ENCODE results near the gene LRRC26.

Gene LRRC26

GRCh38 chr9:137184881-137185660 lies 15.2 kb upstream of the LRRC26 start:
- ChIA-PET POLR2A (no interaction called here), CTCF (no interaction called here)
- TF ChIP-seq SP1 (IDR thresholded peaks at IDR 0.05) (no peak), BHLHE40 (IDR thresholded peaks at IDR 0.05; ENCODE audit: borderline replicate concordance) (no peak), ELF4 (IDR thresholded peaks at IDR 0.05) (no peak), FOXA1 (IDR thresholded peaks at IDR 0.05) (no peak), FOXK2 (IDR thresholded peaks at IDR 0.05) (no peak), CTBP1 (IDR thresholded peaks at IDR 0.05; ENCODE audit: borderline replicate concordance) (no peak), SUZ12 (IDR thresholded peaks at IDR 0.05) (no peak), TARDBP (IDR thresholded peaks at IDR 0.05) (no peak), L3MBTL2 (conservative IDR thresholded peaks at IDR 0.05) (no peak), NFRKB (IDR thresholded peaks at IDR 0.05) (no peak), LEF1 (IDR thresholded peaks at IDR 0.05; ENCODE audit: borderline replicate concordance) (no peak), HDGF (IDR thresholded peaks at IDR 0.05; ENCODE audit: borderline replicate concordance) (no peak), ZNF384 (IDR thresholded peaks at IDR 0.05) (no peak), ARNT (IDR thresholded peaks at IDR 0.05) (no peak), FOXM1 (IDR thresholded peaks at IDR 0.05; ENCODE audit: borderline replicate concordance) (no peak)
- TF ChIP-seq, protein P1, sequence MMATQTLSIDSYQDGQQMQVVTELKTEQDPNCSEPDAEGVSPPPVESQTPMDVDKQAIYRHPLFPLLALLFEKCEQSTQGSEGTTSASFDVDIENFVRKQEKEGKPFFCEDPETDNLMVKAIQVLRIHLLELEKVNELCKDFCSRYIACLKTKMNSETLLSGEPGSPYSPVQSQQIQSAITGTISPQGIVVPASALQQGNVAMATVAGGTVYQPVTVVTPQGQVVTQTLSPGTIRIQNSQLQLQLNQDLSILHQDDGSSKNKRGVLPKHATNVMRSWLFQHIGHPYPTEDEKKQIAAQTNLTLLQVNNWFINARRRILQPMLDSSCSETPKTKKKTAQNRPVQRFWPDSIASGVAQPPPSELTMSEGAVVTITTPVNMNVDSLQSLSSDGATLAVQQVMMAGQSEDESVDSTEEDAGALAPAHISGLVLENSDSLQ (IDR thresholded peaks at IDR 0.05) = no peak
- DNase-seq (ENCODE audit: extremely low spot score) = no peak

- CTCF ChIA-PET = no interaction called here
- TF ChIP-seq FOXA1 (IDR thresholded peaks at IDR 0.05) (no peak), L3MBTL2 (conservative IDR thresholded peaks at IDR 0.05) (no peak), TARDBP (IDR thresholded peaks at IDR 0.05) (no peak), LEF1 (IDR thresholded peaks at IDR 0.05; ENCODE audit: borderline replicate concordance) (no peak), FOXK2 (IDR thresholded peaks at IDR 0.05) (no peak), FOXM1 (IDR thresholded peaks at IDR 0.05; ENCODE audit: borderline replicate concordance) (no peak), ARNT (IDR thresholded peaks at IDR 0.05) (no peak), SUZ12 (IDR thresholded peaks at IDR 0.05) (no peak), BHLHE40 (IDR thresholded peaks at IDR 0.05; ENCODE audit: borderline replicate concordance) (no peak), CTBP1 (IDR thresholded peaks at IDR 0.05; ENCODE audit: borderline replicate concordance) (no peak), NFRKB (IDR thresholded peaks at IDR 0.05) (no peak), SP1 (IDR thresholded peaks at IDR 0.05) (no peak), HDGF (IDR thresholded peaks at IDR 0.05; ENCODE audit: borderline replicate concordance) (no peak), ELF4 (IDR thresholded peaks at IDR 0.05) (no peak)
- TF ChIP-seq, protein P1 (IDR thresholded peaks at IDR 0.05) = no peak
- no peak for DNase-seq (ENCODE audit: extremely low spot score)
- POLR2A ChIA-PET = no interaction called here
These were observed 14.2 kb upstream of the LRRC26 start for GRCh38 chr9:137183980-137184595.

DNA sequence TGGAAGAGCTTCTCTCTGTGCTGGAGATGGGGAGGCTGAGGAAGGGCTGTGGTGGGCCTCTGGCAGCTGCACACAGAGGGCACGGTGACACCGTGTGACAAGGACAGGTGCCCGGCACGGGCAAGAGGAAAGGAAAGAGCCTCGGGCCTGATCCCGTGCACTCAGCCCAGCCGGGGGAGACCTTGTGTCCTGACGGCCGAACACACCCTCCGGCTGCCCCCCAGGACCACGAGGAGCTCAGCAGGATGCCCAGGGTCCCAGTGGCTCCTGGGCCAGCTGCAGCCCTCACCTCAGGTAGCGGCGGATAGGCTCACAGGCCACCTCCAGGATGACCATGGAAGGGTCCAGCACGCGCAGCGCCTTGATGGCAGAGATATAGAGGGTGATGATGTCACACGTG lies 13.0 kb upstream of the LRRC26 start:
- POLR2A ChIA-PET = no interaction called here
- TF ChIP-seq FOXA1 (IDR thresholded peaks at IDR 0.05) = no peak
- TF ChIP-seq LEF1 (IDR thresholded peaks at IDR 0.05; ENCODE audit: borderline replicate concordance) = no peak
- TF ChIP-seq HDGF (IDR thresholded peaks at IDR 0.05; ENCODE audit: borderline replicate concordance) = no peak
- TF ChIP-seq FOXK2 (IDR thresholded peaks at IDR 0.05) = no peak
- TF ChIP-seq TARDBP (IDR thresholded peaks at IDR 0.05) = no peak
- TF ChIP-seq BHLHE40 (IDR thresholded peaks at IDR 0.05; ENCODE audit: borderline replicate concordance) = no peak
- TF ChIP-seq SUZ12 (IDR thresholded peaks at IDR 0.05) = no peak
- no peak for TF ChIP-seq SP1 (IDR thresholded peaks at IDR 0.05)
- TF ChIP-seq L3MBTL2 (conservative IDR thresholded peaks at IDR 0.05) = no peak
- TF ChIP-seq ARNT (IDR thresholded peaks at IDR 0.05) = no peak
- TF ChIP-seq ZNF384 (IDR thresholded peaks at IDR 0.05) = no peak
- no peak for TF ChIP-seq NFRKB (IDR thresholded peaks at IDR 0.05)
- TF ChIP-seq, protein P1 (IDR thresholded peaks at IDR 0.05) = no peak
- no peak for TF ChIP-seq CTBP1 (IDR thresholded peaks at IDR 0.05; ENCODE audit: borderline replicate concordance)
- no peak for TF ChIP-seq ELF4 (IDR thresholded peaks at IDR 0.05)
- no peak for TF ChIP-seq FOXM1 (IDR thresholded peaks at IDR 0.05; ENCODE audit: borderline replicate concordance)
- CTCF ChIA-PET = no interaction called here
- no peak for DNase-seq (ENCODE audit: extremely low spot score)

- TF ChIP-seq CTBP1 (IDR thresholded peaks at IDR 0.05; ENCODE audit: borderline replicate concordance) (no peak), LEF1 (IDR thresholded peaks at IDR 0.05; ENCODE audit: borderline replicate concordance) (no peak), FOXK2 (IDR thresholded peaks at IDR 0.05) (no peak), NFRKB (IDR thresholded peaks at IDR 0.05) (no peak), SP1 (IDR thresholded peaks at IDR 0.05) (no peak), ELF4 (IDR thresholded peaks at IDR 0.05) (no peak), SUZ12 (IDR thresholded peaks at IDR 0.05) (no peak), ARNT (IDR thresholded peaks at IDR 0.05) (no peak), BHLHE40 (IDR thresholded peaks at IDR 0.05; ENCODE audit: borderline replicate concordance) (no peak), TARDBP (IDR thresholded peaks at IDR 0.05) (no peak), ZNF384 (IDR thresholded peaks at IDR 0.05) (no peak), L3MBTL2 (conservative IDR thresholded peaks at IDR 0.05) (no peak), FOXM1 (IDR thresholded peaks at IDR 0.05; ENCODE audit: borderline replicate concordance) (no peak), HDGF (IDR thresholded peaks at IDR 0.05; ENCODE audit: borderline replicate concordance) (no peak), FOXA1 (IDR thresholded peaks at IDR 0.05) (no peak)
- TF ChIP-seq, protein P1 (IDR thresholded peaks at IDR 0.05) = no peak
- POLR2A ChIA-PET = no interaction called here
- CTCF ChIA-PET = no interaction called here
- no peak for DNase-seq (ENCODE audit: extremely low spot score)
These were observed 11.8 kb upstream of the LRRC26 start for GRCh38 chr9:137181680-137182079.
